ENCODE data around the gene ZNF283.

DNA sequence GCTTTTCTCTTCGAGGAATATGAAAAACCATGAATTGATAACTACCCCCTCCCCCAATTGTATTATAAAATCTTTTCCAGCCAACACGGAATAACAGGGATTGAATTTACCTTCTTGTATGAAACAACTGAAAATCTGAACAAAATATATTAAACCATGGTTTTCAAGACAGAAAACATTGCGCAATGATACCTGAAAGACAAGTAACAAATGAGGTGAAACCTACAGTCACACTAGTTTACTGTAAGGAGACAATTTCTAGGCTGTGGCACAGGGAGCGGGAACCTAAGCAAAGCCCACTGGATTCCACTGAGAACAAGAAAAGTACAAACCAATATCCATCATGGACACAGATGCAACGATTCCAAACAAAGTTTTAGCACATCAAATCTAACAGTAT is 53.4 kb downstream of the ZNF283 start:
- no peak for TF ChIP-seq CTCF (IDR thresholded peaks at IDR 0.05)
- TF ChIP-seq POLR2A (IDR thresholded peaks at IDR 0.05), result no peak
